ENCODE measurements around the gene SRPX.

GRCh38 chrX:38149016-38149415, 71.7 kb downstream of the SRPX start:
- TF ChIP-seq, protein P1, sequence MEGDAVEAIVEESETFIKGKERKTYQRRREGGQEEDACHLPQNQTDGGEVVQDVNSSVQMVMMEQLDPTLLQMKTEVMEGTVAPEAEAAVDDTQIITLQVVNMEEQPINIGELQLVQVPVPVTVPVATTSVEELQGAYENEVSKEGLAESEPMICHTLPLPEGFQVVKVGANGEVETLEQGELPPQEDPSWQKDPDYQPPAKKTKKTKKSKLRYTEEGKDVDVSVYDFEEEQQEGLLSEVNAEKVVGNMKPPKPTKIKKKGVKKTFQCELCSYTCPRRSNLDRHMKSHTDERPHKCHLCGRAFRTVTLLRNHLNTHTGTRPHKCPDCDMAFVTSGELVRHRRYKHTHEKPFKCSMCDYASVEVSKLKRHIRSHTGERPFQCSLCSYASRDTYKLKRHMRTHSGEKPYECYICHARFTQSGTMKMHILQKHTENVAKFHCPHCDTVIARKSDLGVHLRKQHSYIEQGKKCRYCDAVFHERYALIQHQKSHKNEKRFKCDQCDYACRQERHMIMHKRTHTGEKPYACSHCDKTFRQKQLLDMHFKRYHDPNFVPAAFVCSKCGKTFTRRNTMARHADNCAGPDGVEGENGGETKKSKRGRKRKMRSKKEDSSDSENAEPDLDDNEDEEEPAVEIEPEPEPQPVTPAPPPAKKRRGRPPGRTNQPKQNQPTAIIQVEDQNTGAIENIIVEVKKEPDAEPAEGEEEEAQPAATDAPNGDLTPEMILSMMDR (IDR thresholded peaks at IDR 0.05): no peak
- TF ChIP-seq POLR2A (IDR thresholded peaks at IDR 0.05): no peak
